NB4 (cell line): ENCODE data around the gene TINCR.

Source experiments
- CTCF ChIP-seq: IDR thresholded peaks from one replicate; pipeline ENCODE4 v1.5.1; 2012; ENCODE audit warnings: low read depth, low read length
- MYC ChIP-seq: IDR thresholded peaks from 2 replicates; pipeline ENCODE4 v1.6.1; 2011; ENCODE audit warnings: low read depth, low read length
- POLR2A ChIP-seq: IDR thresholded peaks from 2 replicates; pipeline ENCODE4 v1.6.1; 2011; ENCODE audit warnings: mild to moderate bottlenecking; ENCODE audit not compliant: insufficient read length; ENCODE audit errors: extremely low read depth

DNA sequence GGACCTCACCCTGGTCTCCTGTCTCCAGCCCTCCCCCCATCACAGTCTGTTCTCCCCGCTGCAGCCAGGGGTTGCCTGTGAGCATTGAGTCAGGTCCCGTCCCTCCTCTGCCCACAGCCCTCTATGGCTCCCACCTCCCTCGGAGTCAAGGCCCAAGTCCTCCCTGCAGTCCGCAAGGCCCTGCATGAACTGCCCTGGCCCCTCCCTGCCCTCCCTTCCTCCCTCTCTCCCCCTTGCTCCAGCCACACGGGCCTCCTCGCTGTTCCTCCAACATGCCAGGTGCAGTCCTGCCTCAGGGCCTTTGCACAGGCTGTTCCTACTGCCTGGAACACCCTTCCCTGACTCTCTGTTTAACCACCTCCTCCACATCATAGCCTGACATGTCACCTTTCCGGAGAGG is 2.8 kb downstream of the TINCR start:
- TF ChIP-seq CTCF (no peak), POLR2A (no peak), MYC (no peak)
